Mesenchymal stem cell (in vitro differentiated cells and primary cell): ENCODE measurements around the gene FAM24B.
"Not testable (repeated sequence)": the region's sequence is repeated elsewhere in the genome, so short reads cannot be mapped to it uniquely, and the experiment has no call there.

ENCODE experiments used
- DNase-seq: peaks from one replicate; pipeline ENCODE4 v3.0.0-alpha.2; 2013
- H2AFZ ChIP-seq: one replicate; pipeline ENCODE4 v1.6.1; 2013; ENCODE audit warnings: low read depth, mild to moderate bottlenecking, control low read depth, inconsistent platforms, low read length, moderate library complexity
- H2AK5ac ChIP-seq: 2 replicates; pipeline ENCODE4 v1.6.1; 2013; ENCODE audit warnings: low read length, moderate library complexity, mild to moderate bottlenecking, inconsistent platforms; ENCODE audit not compliant: severe bottlenecking
- H2BK120ac ChIP-seq: one replicate; pipeline ENCODE4 v1.6.1; 2013; ENCODE audit warnings: low read depth, mild to moderate bottlenecking, inconsistent platforms, low read length, moderate library complexity
- H2BK12ac ChIP-seq, 2 experiments: one replicate each; pipeline ENCODE4 v1.6.1; 2013; ENCODE audit warnings: inconsistent platforms in 2 of 2, low read length in 2 of 2, mild to moderate bottlenecking in 2 of 2, moderate library complexity in 2 of 2, control low read depth in 1 of 2
- H2BK15ac ChIP-seq: one replicate; pipeline ENCODE4 v1.6.1; 2013; ENCODE audit warnings: mild to moderate bottlenecking, low read depth, inconsistent platforms; ENCODE audit not compliant: poor library complexity, severe bottlenecking
- H2BK5ac ChIP-seq: 2 replicates; pipeline ENCODE4 v1.6.1; 2013; ENCODE audit warnings: low read depth, mild to moderate bottlenecking, low read length, control low read depth, inconsistent platforms; ENCODE audit not compliant: poor library complexity, severe bottlenecking
- H3K14ac ChIP-seq, 2 experiments: one replicate each; pipeline ENCODE4 v1.6.1; 2013; ENCODE audit warnings: inconsistent platforms in 2 of 2, low read length in 2 of 2, control low read depth in 1 of 2, mild to moderate bottlenecking in 1 of 2, moderate library complexity in 1 of 2
- H3K18ac ChIP-seq, 2 experiments: one replicate each; pipeline ENCODE4 v1.6.1; 2013; ENCODE audit warnings: inconsistent platforms in 2 of 2, low read length in 2 of 2, control low read depth in 1 of 2, low read depth in 1 of 2, mild to moderate bottlenecking in 1 of 2
- H3K23ac ChIP-seq, 2 experiments: one replicate each; pipeline ENCODE4 v1.6.1; 2013; ENCODE audit warnings: inconsistent platforms in 2 of 2, low read length in 2 of 2, mild to moderate bottlenecking in 2 of 2, moderate library complexity in 2 of 2, control low read depth in 1 of 2
- H3K27ac ChIP-seq: 2 replicates; pipeline ENCODE4 v1.5.1; 2013; ENCODE audit warnings: mild to moderate bottlenecking, moderate library complexity, low read length, control low read depth, inconsistent platforms; ENCODE audit not compliant: poor library complexity, severe bottlenecking
- H3K27me3 ChIP-seq, 2 experiments: 2 replicates each; pipeline versions ENCODE4 v1.6.1 to v1.7.0; 2013; ENCODE audit warnings: low read length in 2 of 2, mild to moderate bottlenecking in 2 of 2, moderate library complexity in 2 of 2, control low read depth in 1 of 2, inconsistent platforms in 1 of 2; ENCODE audit not compliant: control insufficient read depth in 1 of 2, insufficient read depth in 1 of 2
- H3K36me3 ChIP-seq, 2 experiments: 2 replicates each; pipeline versions ENCODE4 v1.6.1 to v1.7.0; 2013; ENCODE audit warnings: low read length in 2 of 2, control low read depth in 1 of 2, inconsistent platforms in 1 of 2, low read depth in 1 of 2, mild to moderate bottlenecking in 1 of 2; ENCODE audit not compliant: insufficient read depth in 2 of 2, control insufficient read depth in 1 of 2
- H3K4ac ChIP-seq, 2 experiments: one replicate each; pipeline ENCODE4 v1.6.1; 2013; ENCODE audit warnings: inconsistent platforms in 2 of 2, low read length in 2 of 2, mild to moderate bottlenecking in 2 of 2, moderate library complexity in 2 of 2, control low read depth in 1 of 2, low read depth in 1 of 2
- H3K4me1 ChIP-seq: 2 replicates; pipeline ENCODE4 v1.6.1; 2013; ENCODE audit warnings: low read depth, low read length, control low read depth; ENCODE audit not compliant: control insufficient read depth, insufficient read depth
- H3K4me2 ChIP-seq: 2 replicates; pipeline ENCODE4 v1.6.1; 2013; ENCODE audit warnings: low read length, mild to moderate bottlenecking, inconsistent platforms; ENCODE audit not compliant: poor library complexity, severe bottlenecking
- H3K4me3 ChIP-seq, 2 experiments: 2 replicates each; pipeline versions ENCODE4 v1.5.1 to v1.7.0; 2013; ENCODE audit warnings: low read length in 2 of 2, mild to moderate bottlenecking in 2 of 2, control low read depth in 1 of 2, low read depth in 1 of 2; ENCODE audit not compliant: insufficient read depth in 1 of 2
- H3K79me1 ChIP-seq: replicated peaks from 2 replicates; pipeline ENCODE4 v1.6.1; 2013; ENCODE audit warnings: mild to moderate bottlenecking, control low read depth, low read length, inconsistent platforms; ENCODE audit not compliant: poor library complexity, severe bottlenecking
- H3K9ac ChIP-seq: 2 replicates; pipeline ENCODE4 v1.7.0; 2013; ENCODE audit warnings: mild to moderate bottlenecking, low read length, moderate library complexity
- H3K9me3 ChIP-seq: 2 replicates; pipeline ENCODE4 v1.7.0; 2013; ENCODE audit warnings: mild to moderate bottlenecking, low read length; ENCODE audit not compliant: control insufficient read depth
- H4K8ac ChIP-seq: one replicate; pipeline ENCODE4 v1.6.1; 2013; ENCODE audit warnings: inconsistent platforms, mild to moderate bottlenecking, low read length, moderate library complexity
- H4K91ac ChIP-seq: one replicate; pipeline ENCODE4 v1.6.1; 2013; ENCODE audit warnings: mild to moderate bottlenecking, low read length, inconsistent platforms
- WGBS: methylation state at CpG from one replicate; pipeline ENCODE4 v1.1.7; 2013; ENCODE audit warnings: mixed read lengths; 5-methylcytosine and 5-hydroxymethylcytosine counted together

The FAM24B gene

DNA sequence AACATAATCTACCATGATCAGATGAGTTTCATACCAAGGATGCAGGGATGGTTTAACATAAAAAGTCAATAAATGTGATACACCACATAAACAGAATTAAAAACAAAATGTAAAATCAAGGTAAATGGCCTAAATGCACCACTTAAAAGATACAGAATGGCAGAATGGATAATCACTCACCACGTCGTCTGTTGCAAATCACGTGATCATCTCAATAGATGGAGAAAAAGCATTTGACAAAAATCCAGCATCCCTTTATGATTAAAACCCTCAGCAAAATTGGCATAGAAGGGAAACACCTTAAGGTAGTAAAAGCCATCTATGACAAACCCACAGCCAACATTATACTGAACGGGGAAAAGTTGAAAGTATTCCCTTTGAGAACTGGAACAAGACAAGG lies 24.5 kb upstream of the FAM24B start:
- H3K4me2 ChIP-seq, H2AFZ ChIP-seq, H4K91ac ChIP-seq, H3K4me3 ChIP-seq, H3K9ac ChIP-seq, H3K9me3 ChIP-seq, H4K8ac ChIP-seq, H3K4ac ChIP-seq, H3K27me3 ChIP-seq, H3K18ac ChIP-seq, H2AK5ac ChIP-seq, DNase-seq, H3K79me1 ChIP-seq, H3K27ac ChIP-seq, H3K4me1 ChIP-seq, H2BK120ac ChIP-seq, H2BK12ac ChIP-seq, H2BK5ac ChIP-seq, H3K14ac ChIP-seq, H3K23ac ChIP-seq, H2BK15ac ChIP-seq, H3K36me3 ChIP-seq: not testable (repeated sequence)
- 91% methylated on average over 4 of the region's 4 CpGs for WGBS

DNA sequence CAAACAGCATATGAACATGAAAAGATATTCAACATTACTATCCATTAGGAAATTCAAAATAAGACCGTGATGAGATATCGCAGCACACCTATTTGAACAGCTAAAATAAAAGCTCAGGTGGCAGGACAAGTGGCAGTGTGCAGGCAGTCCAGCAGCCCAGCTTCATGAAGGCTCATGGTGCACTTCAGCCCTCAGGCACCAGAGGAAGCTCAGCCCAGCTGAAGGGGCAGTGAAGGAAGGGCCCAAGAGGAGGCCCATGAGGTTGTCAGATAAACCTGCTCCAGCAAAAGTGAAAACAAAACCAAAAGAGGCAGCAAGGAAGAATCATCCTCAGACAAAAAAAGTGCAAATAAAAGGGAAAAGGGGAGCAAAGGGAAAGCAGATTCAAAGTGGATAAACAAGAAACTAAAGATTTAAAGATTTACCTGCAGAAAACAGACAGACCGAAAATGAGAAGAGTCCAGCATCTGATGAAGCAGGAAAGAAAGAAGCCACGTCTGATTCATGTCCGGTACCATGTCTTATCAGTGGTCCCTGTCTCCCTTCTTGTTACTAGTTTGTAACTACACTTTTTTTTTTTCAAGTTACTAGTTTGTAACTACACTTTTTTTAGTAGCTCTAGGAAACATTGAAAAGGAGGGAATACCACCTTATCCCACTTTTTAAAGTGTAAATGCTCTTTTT lies 15.0 kb upstream of the FAM24B start:
- Histone ChIP-seq H3K4ac (no peak overlapping the region), H3K18ac (no peak overlapping the region), H3K14ac (no peak overlapping the region), H3K9ac (no peak overlapping the region), H4K8ac (no peak overlapping the region), H3K9me3 (no peaks in the 10 kb centered on the region), H2BK5ac (no peak overlapping the region), H2AK5ac (no peak overlapping the region), H2BK15ac (no peak overlapping the region), H3K4me3 (no peak overlapping the region), H2BK12ac (no peak overlapping the region), H2BK120ac (no peak overlapping the region), H3K4me2 (no peak overlapping the region), H3K4me1 (peaks cover 1% of the 10 kb centered on the region), H3K23ac (no peak overlapping the region), H4K91ac (no peak overlapping the region), H3K79me1 (no peaks in the 10 kb centered on the region), H3K27me3 (no peaks in the 10 kb centered on the region), H3K36me3 (no peaks in the 10 kb centered on the region), H2AFZ (no peak overlapping the region), H3K27ac (no peak overlapping the region)
- no peak for DNase-seq
- WGBS, result 76% methylated on average over 4 of the region's 5 CpGs

DNA sequence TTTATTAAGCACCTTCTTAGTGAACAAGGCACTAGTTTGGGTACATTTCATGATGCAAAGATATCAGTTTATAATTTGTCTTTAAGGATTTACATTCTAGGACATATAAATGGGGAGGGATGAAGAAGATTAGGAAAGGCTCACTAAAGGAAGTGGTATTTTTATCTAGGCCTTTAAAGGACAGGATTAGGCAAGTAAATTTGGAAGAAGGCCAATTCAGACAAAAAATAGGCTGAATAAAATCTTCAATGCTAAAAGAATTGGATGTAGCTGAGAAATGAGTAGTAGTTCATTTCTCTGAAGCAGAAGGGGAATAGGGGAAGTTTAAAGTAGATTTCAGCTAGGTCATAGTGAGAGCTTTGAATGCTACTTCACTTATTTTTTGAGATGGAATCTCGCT lies 4.8 kb upstream of the FAM24B start:
- no peak overlapping the region for H3K14ac ChIP-seq
- H2BK5ac ChIP-seq, result no peak overlapping the region
- no peak overlapping the region for H2AFZ ChIP-seq
- no peak overlapping the region for H4K91ac ChIP-seq
- H3K36me3 ChIP-seq, result no peaks in the 10 kb centered on the region
- H2BK120ac ChIP-seq, result no peak overlapping the region
- WGBS, result 57% methylated on average over 1 of the region's 1 CpG
- H3K4ac ChIP-seq, result no peak overlapping the region
- H2BK12ac ChIP-seq, result no peak overlapping the region
- no peak overlapping the region for H3K4me3 ChIP-seq
- no peak overlapping the region for H2BK15ac ChIP-seq
- H3K27ac ChIP-seq, result no peak overlapping the region
- no peak overlapping the region for H4K8ac ChIP-seq
- no peaks in the 10 kb centered on the region for H3K27me3 ChIP-seq
- H3K4me2 ChIP-seq, result no peak overlapping the region
- no peaks in the 10 kb centered on the region for H3K79me1 ChIP-seq
- no peak overlapping the region for H3K23ac ChIP-seq
- H3K4me1 ChIP-seq, result no peaks in the 10 kb centered on the region
- no peak overlapping the region for H3K18ac ChIP-seq
- DNase-seq, result no peak
- no peaks in the 10 kb centered on the region for H3K9me3 ChIP-seq
- no peak overlapping the region for H3K9ac ChIP-seq
- H2AK5ac ChIP-seq, result no peak overlapping the region

DNA sequence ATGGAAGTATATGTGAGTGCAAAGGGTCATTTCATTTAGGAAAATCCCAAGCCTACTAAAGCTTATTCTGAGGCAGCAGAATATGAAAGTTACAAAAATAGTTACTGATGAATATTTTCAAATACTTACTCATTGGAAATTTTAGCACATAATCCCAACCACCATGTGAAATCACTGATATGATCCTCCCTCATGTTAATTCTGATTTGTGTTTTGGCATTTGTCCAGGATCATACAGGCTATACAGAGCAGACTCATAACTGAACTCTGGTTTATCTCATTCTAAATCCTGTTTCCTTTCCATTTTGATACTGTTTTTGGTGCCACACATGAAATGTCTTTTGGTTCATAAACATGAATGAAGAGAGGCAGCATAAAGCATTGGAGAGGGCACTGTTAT lies 3.4 kb upstream of the FAM24B start:
- no peaks in the 10 kb centered on the region for H3K27me3 ChIP-seq
- H2AK5ac ChIP-seq, result no peak overlapping the region
- no peak overlapping the region for H3K23ac ChIP-seq
- H4K8ac ChIP-seq, result no peak overlapping the region
- no peak overlapping the region for H2BK12ac ChIP-seq
- H3K79me1 ChIP-seq, result no peaks in the 10 kb centered on the region
- no peak overlapping the region for H3K14ac ChIP-seq
- H3K9ac ChIP-seq, result no peak overlapping the region
- H3K18ac ChIP-seq, result no peak overlapping the region
- H2AFZ ChIP-seq, result no peak overlapping the region
- H2BK15ac ChIP-seq, result no peak overlapping the region
- H2BK5ac ChIP-seq, result no peak overlapping the region
- no peak overlapping the region for H3K4ac ChIP-seq
- H3K36me3 ChIP-seq, result no peaks in the 10 kb centered on the region
- H3K4me3 ChIP-seq, result no peak overlapping the region
- no peaks in the 10 kb centered on the region for H3K4me1 ChIP-seq
- H2BK120ac ChIP-seq, result no peak overlapping the region
- no peaks in the 10 kb centered on the region for H3K9me3 ChIP-seq
- no peak overlapping the region for H4K91ac ChIP-seq
- H3K4me2 ChIP-seq, result no peak overlapping the region
- H3K27ac ChIP-seq, result no peak overlapping the region
- DNase-seq, result no peak
